GM13976 (cell line): Measurements from ENCODE around the gene SLIT3.

Experiments
- DNase-seq: peaks from one replicate; pipeline ENCODE4 v3.0.0; 2012; ENCODE audit warnings: low spot score
- in situ Hi-C: fragments of 300-500 bp; cut with MboI; formaldehyde crosslinking; loops from one replicate; pipeline ENCODE4 v1.12.0; 2022; ENCODE audit warnings: low sequenced_read_pairs, mixed read lengths, inconsistent platforms; ENCODE audit not compliant: unreplicated experiment
- TF ChIP-seq, protein P1 (sequence below): IDR thresholded peaks from 2 replicates; pipeline ENCODE4 v1.5.1; 2012; ENCODE audit warnings: borderline replicate concordance, mild to moderate bottlenecking; ENCODE audit not compliant: insufficient read depth; ENCODE audit errors: extremely low read depth, missing control alignments, control extremely low read depth

SLIT3 gene

DNA sequence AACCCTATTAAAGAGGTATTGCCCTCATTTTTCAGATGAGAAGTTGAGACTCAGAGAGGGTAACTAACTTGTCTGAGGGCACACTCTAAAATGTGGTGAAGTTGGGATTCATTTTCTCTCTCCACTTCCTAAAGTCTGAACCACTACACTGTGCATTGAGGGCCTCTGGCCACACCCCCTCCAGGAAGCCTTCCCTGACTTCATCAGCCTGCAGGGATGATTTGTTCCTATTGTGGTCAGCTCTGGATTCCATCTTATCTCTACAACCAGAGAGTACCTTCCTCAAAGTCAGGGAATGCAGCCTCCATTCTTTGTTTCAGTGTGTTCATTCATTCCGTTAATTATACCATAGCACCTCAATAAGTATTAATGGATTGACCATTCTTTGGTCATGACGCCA, 365.8 kb downstream of the SLIT3 start:
- no peak for DNase-seq
- TF ChIP-seq, protein P1, sequence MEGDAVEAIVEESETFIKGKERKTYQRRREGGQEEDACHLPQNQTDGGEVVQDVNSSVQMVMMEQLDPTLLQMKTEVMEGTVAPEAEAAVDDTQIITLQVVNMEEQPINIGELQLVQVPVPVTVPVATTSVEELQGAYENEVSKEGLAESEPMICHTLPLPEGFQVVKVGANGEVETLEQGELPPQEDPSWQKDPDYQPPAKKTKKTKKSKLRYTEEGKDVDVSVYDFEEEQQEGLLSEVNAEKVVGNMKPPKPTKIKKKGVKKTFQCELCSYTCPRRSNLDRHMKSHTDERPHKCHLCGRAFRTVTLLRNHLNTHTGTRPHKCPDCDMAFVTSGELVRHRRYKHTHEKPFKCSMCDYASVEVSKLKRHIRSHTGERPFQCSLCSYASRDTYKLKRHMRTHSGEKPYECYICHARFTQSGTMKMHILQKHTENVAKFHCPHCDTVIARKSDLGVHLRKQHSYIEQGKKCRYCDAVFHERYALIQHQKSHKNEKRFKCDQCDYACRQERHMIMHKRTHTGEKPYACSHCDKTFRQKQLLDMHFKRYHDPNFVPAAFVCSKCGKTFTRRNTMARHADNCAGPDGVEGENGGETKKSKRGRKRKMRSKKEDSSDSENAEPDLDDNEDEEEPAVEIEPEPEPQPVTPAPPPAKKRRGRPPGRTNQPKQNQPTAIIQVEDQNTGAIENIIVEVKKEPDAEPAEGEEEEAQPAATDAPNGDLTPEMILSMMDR, result no peak
- in situ Hi-C loops, result no loop called here

GRCh38 chr5:168934169-168934568, 366.8 kb downstream of the SLIT3 start:
- in situ Hi-C loops, result no loop called here
- DNase-seq, result no peak
- TF ChIP-seq, protein P1, result no peak

- in situ Hi-C loops, result no loop called here
- DNase-seq, result no peak
- TF ChIP-seq, protein P1, result no peak
Measured at GRCh38 chr5:168932400-168933189, 368.3 kb downstream of the SLIT3 start.

GRCh38 chr5:168931638-168932345, 369.1 kb downstream of the SLIT3 start:
- in situ Hi-C loops, result no loop called here
- DNase-seq, result no peak
- TF ChIP-seq, protein P1, result no peak

- DNase-seq, result no peak
- TF ChIP-seq, protein P1, result no peak
- in situ Hi-C loops, result no loop called here
Measured at GRCh38 chr5:168929656-168930055, 371.3 kb downstream of the SLIT3 start.

- TF ChIP-seq, protein P1, result no peak
Measured at GRCh38 chr5:168925160-168925559, 375.8 kb downstream of the SLIT3 start.

More at GRCh38 chr5:168925160-168925559, 375.8 kb downstream of the SLIT3 start:
- in situ Hi-C loops, result no loop called here
- DNase-seq, result no peak
